Measurements from ENCODE around the gene KNCN.

KNCN gene

DNA sequence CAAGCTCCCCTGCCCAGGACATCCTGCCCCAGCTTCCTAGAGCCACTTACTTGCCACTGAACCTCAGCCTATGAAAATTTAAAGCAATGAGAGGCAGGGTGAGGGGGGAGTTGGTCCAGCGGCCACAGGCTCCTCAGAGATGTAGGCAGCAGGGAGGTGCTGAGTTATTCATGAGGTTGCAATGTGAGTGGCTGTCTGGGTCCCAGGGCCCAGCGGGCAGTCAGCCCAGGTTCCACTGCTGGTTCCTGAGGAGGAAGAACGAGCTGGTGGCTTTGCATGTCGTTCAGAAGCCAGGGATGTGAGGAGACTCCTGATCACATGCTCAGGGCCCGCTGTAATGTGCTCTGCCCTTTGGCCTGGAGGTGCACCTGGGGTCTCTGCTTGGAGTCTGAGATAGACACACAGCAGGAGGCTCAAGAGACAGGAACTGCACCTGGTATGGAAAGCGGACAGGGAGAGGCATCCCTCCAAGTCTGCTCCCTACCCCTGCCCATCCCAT, at the start of gene KNCN:
Gene KNCN, minus strand, starts transcription at position 51 of the 499 bp plus-strand sequence. CDS start 432 bp downstream, outside the sequence.
- DNase-seq (ENCODE audit: low spot score) = no peak

DNA sequence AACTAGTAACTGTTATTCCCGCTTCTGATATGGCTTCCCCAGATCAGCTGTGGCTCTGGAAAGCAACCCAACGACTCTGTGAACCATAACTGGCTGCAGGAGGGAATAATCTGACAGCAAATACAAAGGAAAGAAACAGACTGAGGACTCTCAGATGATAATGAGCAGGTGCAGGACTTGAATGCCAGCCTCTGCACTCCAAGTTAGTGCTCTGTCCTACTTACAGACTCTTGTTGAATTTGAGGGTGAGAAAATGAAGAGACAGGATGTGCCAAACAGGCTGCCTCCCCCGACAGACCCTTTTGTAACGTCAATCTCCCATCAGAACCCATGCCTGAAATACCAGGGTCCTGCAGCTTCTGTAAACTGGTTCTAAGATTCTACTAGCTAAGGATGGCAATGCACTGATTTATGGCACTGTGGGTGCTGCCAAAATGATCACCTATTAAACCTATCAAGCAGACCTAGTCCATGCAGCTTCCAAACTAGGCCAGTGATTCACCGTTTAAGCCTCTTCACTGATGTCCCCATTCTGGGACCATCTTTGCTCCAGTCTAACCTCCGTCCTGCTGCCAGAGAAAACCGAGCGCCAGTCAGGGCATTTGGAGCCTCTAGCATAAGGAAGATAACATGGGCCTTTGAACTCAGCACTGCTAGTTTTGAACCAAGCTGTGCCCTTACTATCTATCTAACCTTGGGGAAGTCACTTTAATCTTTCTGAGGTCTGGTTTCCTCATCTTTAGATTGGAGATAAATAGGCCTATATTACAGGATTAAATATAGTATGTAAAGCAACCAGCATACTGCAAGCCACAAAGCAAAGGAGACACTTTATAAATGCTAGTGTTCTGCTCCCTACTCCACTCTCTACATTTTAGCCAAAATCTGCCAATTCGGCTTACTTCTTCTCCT, 47.9 kb upstream of the KNCN start:
- DNase-seq (ENCODE audit: low spot score) = no peak

DNA sequence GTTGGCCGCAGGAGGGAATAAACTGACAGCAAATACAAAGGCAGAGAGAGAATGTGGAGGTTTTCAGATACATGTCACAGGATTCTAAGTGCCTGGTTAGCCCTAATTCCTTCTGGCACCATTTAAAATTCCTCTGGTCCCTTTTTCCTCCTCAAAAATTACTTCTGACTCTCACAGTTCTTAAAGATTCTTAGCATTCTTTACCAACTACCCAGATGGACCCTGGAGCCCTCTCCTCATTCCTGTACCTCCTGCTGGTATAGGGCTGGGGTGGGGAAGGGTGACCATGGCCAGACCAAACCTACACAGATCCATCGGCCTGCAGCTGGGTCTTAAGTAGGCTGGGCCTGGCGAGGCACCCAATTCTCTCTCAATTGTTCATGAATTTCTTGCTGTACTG, 45.4 kb upstream of the KNCN start:
- DNase-seq (ENCODE audit: low spot score) = no peak

DNA sequence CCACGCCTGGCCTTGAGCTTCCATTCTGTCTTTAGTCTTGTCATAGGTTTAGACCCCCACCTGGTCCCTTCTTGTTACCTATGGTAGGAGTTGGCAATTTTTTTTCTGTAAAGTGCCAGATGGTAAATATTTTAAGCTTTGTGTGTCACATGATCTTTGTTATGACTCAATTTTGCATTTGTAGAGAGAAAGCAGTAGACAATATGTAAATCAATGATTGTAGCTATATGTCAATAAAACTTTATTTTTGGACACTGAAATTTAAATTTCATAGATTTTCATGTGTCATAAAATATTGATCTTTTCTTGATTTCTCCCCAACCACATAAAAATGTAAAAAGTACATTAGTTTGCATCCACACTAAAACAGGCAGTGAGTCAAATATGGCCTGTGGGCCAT, 44.6 kb upstream of the KNCN start:
- no peak for DNase-seq (ENCODE audit: low spot score)

DNA sequence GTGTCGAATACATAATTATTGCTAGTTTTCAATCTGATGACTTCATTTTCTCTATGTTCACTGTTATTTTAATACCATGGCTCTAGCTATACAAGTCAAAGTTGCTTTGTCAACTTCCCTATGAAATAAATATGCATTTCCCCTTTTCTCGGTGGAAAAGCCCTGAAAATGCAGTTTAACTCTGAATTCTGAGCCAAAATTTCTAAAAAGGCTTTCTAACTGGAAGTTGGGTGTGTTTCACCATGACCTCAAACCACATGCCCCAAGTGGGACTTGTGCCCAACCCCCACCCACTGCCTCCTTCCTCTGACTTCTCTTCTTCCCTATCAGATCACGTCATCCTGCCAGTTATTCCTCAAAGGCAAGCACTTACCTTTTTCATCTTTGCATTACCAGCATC, 43.7 kb upstream of the KNCN start:
- DNase-seq (ENCODE audit: low spot score) = no peak

DNA sequence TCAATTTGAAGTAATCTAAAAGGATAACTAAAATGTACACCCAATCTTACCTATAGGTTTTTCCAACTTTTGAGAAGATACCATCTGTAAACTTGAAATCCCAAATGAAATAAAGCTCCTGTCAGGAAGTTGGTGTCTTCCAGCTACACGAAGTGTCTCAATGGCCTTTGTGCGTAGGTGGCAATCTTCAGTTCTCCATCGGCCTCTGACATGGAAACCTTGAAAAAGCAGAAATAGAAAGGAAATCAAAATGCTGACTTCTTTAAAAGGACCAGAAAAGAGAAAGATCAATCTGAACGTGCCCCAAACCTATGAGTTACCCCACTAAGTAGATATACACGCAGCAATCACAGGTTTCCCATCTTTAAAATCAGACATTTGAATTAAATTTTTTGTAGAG, 42.6 kb upstream of the KNCN start:
- no peak for DNase-seq (ENCODE audit: low spot score)

DNA sequence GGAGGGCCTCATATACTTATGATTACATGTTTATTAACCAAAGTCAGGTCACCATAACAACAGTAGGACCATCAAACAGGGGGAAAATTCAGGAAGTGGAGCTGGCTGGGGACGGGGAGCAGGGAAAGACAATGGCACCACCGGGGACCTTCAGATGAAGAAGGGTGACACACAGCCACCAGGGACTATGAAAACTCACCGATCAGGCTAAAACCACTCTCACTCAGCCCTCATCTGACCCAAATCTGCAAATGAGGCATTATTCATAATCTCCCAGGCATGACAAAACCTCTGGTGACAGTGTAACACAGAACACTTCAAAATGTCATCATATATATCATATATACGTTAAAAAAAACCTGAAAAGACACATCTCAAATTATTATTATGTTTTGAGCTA, 41.4 kb upstream of the KNCN start:
- DNase-seq (ENCODE audit: low spot score) = no peak

DNA sequence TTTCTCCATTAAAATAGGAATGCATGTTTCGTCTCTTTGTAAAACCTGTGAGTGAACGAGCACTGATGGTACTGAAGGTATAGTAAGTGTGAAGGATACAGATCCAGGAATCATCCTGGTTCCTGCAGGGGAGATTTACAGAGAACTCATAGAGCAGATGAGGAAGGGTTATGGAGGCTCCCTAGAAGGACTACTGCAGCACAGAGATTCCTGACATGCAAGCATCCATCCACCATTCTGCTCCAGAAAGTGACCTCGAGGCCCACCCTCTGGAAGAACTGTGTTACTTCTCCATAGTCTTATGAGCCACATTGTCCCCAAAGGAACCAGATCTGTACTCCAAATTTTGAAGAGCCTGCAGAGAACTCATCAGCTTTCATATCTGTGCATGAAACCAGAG, 38.1 kb upstream of the KNCN start:
- DNase-seq (ENCODE audit: low spot score) = no peak

DNA sequence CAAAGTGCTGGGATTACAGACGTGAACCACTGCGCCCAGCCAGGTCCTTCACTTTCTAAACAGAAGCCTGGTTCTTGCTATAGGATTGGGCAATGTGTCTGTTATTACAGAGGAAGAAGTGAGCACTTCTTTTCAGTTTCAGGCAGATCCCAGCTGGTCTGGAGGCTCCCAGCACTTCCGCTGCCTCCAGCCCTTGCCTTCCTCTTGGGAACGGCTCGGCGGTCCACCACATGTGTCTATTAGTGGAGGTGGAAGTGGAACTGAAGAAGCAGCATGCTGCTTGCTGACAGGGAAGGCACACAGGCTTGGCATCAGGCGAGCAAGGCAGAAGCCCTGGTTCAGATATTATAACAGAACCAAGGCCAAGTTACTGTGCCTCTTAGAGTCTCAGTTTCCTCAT, 35.6 kb upstream of the KNCN start:
- no peak for DNase-seq (ENCODE audit: low spot score)

DNA sequence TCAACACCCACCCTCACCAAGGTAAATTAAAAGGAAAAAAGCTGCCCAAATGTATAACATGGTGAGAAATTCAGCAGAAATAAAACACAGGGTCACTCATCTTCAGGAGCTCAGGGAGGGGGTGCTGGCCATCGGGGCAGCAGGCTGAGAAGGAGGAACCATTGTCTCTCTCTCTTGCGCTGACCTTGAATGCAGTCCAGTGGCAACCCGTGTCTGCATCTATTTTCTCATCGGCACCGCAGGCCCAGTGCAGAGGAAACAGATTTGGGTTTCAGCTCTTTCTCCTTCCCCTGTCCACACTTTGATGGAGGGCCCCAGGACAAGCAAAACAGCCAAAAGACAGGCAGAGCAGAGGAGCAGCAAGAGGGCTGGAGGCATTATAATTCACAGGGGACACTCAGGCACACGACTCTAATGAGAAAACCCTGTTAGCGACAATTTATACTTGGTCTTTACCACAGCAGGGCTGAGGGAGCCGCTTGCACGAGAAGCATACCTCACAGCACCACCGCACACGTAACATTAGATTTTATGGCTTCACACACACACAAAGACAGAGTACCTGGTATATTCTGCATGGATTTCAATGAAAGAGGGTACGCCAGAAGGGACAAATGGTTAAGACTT, 34.0 kb upstream of the KNCN start:
- DNase-seq (ENCODE audit: low spot score) = no peak

DNA sequence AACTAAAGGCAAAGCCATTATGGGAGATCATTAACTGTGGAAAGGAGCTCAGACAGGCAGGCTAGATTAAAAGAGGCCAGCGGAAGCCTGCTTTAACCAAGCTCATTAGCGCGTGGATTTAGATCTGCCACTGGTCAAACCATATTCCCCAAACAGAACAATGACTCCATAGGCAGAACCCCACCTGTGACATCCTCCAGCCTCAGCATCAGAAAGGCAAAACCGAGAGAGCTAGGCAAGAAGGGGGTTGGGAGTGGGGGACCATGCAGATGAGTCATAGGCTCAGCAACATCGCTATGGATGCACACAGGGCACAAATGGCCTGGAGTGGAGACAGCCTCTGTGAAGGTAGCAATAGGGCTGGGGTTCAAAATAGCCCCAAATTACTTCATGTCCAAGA, 32.0 kb upstream of the KNCN start:
- no peak for DNase-seq (ENCODE audit: low spot score)

DNA sequence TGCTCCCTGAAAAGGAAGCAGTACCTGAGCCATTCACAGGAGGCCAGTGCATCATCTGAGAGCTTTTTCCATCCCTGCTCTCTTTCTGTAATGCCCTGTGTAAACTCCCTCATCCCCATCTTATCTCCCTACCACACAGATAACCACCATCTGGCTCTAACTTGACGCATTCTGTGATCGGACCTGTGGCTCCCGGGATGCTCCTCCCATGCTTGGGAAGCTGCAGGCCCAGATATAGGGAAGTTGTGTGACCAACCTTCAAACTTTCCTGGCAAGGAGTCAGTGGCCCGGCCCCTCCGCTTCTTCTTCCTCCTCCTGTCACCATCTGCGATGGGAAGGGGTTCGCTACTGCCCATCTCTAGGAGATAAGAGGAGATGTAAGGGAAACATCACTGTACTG, 31.5 kb upstream of the KNCN start:
- no peak for DNase-seq (ENCODE audit: low spot score)

DNA sequence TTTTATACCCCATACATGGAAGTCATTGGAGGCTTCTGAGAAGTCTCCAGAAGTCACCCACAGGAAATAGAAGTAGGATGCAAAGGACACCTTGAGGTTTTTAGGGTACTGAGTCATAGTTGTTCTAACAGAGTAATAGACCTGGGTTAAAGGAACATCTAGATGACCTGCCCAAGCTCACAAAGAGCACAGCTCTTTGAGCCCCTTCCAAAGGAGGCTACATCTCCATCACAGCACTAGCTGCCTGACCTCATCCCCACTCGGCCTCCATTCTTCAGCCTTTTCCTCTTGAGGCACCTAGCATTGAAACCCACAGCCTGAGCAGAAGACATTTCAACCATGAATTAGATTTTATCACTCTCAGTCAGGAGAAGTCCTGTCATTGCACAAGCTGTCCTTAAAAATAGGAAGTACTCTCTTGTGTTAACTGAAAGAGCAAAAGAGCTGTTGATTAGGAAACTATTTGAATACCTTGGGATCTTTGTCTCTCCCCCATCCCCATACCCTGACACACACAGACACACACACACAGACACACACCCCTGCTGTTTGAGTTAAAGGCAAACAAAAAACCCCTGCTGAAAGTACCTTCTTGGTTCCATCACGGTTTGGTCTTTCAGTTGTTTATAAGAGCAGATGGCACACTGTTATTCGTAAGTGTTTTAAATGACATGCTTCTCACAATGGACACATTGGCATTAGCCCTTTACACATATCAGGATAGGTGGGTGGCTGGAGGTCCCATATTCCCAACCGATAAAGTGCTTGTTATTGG, 30.4 kb upstream of the KNCN start:
- no peak for DNase-seq (ENCODE audit: low spot score)

DNA sequence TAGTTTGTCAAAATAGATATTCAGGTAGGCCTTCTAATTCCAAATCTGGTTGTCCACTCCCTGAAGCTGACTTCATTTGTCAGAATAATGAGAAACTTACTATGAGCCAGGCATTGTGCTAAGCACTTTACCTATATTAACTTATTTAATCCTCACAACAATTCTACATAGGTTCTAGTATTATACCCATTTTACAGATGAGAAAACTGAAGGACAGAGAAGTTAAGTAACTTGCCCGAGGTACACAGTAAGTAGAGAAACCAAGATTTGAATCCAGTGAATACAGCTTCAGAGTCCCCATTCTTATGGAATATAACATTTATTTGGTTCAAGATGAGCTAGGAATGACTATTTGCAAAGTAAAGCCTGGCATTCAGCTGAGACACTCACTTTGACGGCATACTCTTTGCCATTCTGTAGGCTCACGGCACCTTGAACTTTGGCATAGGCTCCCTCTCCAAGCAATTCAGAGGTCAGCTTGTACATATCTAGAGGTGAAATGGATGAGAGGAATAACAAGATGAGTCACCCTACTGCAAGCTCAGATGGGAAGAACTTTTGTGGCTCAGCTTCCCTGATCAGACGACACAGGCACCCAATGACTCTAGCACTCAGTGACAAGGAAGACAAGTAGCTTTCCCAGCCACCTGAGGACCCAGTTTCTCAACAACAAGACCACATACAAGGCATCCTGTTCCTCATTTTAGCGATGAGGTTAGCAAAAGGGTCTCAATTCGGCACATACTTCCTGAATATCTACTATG, 28.9 kb upstream of the KNCN start:
- no peak for DNase-seq (ENCODE audit: low spot score)

DNA sequence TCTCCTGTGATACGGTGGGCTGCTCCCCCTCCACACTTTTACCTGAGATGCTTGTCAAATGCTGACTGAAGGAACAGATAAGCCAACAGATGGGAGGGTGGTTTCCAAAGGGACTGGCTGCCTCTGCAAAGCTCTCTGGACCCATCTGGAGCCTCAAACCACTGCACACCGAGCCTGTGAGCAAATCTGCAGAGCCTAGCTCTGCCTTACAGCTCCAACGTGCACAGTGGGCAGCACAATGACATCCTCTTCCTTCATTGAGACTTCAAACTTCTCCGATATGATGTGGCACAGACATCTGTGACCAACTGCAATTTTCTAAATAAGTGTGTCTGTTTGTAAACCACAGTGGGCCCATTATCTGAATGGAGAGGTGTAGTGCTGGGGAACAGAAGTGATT, 26.2 kb upstream of the KNCN start:
- DNase-seq (ENCODE audit: low spot score) = no peak

DNA sequence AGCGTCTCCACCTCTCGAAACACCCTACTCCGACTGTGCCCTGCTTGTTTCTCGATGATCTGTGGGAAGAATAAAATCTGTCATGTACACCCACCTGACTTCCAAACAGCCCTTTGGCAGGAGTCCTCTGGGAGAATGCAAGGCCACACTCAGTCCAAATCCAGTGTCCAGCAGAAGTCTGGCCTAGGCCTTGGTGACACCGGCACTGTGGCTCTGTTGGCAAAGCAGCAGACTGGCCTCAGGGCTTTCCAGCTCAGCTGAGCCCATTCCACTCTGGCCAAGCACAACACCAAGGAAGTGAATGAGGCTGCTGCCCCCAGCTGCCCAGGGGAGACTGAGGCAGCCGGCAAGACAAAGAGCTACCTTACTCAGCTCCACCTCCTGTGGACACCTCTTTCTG, 25.1 kb upstream of the KNCN start:
- no peak for DNase-seq (ENCODE audit: low spot score)

DNA sequence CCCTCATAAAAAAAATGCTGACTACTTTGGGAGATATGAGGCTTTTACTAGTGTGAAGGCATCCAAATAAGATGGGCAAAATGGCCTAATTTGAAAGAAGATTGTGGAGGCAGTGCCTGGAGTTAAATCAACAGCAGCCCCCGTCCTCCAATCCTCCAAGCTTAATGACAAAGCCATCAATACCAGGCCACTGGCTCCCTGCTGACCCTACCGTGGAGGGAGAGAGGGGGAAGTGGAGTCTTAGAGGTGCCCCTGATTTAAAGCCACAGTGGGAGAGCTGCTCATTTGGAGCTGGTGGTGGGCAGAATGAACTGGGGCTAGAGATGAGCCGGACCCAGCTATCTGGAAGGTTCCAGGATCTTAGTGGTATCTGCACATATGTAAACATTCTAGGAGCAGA, 24.3 kb upstream of the KNCN start:
- DNase-seq (ENCODE audit: low spot score) = no peak

DNA sequence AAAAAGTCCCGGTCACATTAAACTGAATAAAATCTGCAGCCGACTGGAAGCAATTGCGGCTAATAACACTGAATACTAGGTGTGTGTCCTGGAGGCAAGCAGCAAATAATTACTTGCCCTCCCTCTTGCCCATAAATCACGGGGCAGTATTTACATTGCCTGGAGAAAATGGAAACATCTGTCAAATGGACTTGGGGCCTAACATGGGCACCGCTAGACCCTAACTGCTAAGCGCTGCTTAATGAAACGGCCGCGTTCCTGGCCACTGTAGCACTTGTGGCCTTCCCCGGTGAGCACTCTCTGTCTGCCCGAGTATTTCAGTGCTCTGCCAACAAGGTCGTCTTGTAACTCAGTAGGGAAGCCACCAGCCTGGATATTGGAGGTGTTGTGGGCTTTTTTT, 23.9 kb upstream of the KNCN start:
- no peak for DNase-seq (ENCODE audit: low spot score)

DNA sequence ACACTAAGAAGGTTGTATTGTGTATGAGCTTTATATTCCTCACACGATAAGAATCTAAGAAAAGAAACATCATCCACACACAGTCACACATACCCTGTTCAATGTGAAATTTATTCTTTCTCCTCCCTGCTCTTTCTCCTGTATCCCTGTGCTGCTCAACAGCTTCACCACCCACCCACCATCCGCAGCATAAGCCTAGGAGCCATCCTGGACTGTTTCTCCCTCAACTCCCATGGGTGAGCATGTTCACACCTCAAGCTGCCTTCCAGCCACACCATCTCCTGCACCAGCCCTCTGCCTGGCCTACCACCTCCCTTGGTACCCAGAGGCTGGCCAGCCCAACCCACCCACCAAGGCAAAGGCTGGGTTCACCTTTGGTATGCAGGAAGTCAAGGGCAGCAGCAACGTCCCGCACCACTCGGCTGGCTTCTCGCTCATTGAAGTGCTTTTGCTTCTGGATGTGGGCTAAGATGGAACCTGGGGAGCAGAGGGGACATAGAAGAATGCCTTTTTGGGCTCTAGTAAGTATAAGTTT, 20.3 kb upstream of the KNCN start:
- no peak for DNase-seq (ENCODE audit: low spot score)

DNA sequence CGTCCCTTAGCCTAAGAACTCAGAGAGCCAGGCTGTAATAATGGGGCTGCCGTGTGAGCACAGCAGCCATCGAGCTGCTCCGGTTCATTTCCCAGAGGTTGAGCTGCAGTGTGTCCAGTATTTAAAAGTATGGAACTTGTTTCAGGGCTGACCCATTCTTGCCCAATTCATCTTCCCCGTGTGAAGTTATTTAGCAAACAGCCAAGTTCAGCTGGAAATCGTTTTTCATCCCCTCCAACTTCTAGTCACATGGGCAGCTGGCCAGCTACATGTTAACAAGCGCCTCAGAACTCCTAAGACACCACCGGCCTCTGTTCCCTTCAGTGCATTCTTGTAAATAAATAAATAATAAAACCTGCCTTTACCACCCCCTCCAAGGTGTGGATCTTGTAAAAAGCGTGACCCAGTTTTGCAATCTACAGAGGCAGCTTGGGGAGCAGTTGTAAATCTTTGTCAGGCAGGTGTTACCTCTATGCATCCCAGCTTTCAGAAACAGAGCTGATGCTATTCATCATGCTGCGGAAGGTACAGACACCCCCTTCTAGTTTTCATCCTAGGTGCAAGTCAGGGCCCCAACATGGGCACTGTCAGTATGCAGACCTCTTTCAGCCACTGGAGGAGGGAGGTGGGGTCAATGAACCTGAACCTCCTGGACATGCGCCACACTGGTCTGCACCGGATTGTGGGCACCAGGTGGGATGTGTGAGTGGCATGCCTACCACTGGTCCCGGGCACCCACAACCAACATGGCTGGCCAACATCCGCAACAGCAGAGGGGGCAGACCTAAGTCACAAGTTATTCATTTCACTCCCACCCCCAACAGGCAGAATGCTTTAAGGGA, 18.7 kb upstream of the KNCN start:
- no peak for DNase-seq (ENCODE audit: low spot score)

DNA sequence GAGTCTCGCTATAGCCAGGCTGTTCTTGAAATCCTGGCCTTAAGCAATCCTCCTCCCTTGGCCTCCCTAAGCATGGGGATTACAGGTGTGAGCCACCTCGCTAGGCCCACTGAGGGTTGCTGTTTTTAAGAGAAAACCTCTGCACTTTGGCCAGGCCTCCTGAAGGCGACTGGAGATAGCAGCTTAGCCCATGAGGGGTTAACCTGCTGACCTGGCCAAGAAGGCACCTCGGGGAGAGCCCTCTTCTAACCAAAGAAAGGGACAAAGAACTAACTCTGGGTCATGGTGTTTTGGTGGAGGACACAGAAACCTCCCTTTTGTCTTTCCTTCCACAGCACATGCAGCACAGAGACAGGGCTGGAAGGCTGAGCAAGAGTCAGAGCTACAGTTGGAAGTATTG, 17.7 kb upstream of the KNCN start:
- DNase-seq (ENCODE audit: low spot score) = no peak

All from hepatic stellate cell (primary cell).